NCI-H128 (cell line): ENCODE results near the gene ENPP6.
"Not testable (repeated sequence)": the region's sequence is repeated elsewhere in the genome, so short reads cannot be mapped to it uniquely, and the experiment has no call there.

ENCODE experiments used
- DNase-seq: peaks from one replicate; lab custom pipeline; 2025; ENCODE audit not compliant: unreplicated experiment; lab: John Stamatoyannopoulos, UW

The ENPP6 gene

GRCh38 chr4:184237612-184238011 lies 19.9 kb upstream of the ENPP6 start:
- DNase-seq = no peak

- DNase-seq = no peak
Observed at GRCh38 chr4:184235526-184235925, 17.9 kb upstream of the ENPP6 start.

- no peak for DNase-seq
Observed at GRCh38 chr4:184234155-184234554, 16.5 kb upstream of the ENPP6 start.

GRCh38 chr4:184232975-184233374 lies 15.3 kb upstream of the ENPP6 start:
- DNase-seq = no peak

GRCh38 chr4:184232202-184232601 lies 14.5 kb upstream of the ENPP6 start:
- no peak for DNase-seq

- no peak for DNase-seq
Observed at GRCh38 chr4:184231573-184231972, 13.9 kb upstream of the ENPP6 start.

- DNase-seq = no peak
Observed at GRCh38 chr4:184228056-184228705, 10.5 kb upstream of the ENPP6 start.

- DNase-seq = no peak
Observed at GRCh38 chr4:184216515-184216914, 1.2 kb downstream of the ENPP6 start.

GRCh38 chr4:184215709-184216328 lies 1.9 kb downstream of the ENPP6 start:
- DNase-seq = no peak

- no peak for DNase-seq
Observed at GRCh38 chr4:184214931-184215330, 2.7 kb downstream of the ENPP6 start.

- DNase-seq = not testable (repeated sequence)
Observed at GRCh38 chr4:184207734-184208607, 9.7 kb downstream of the ENPP6 start.

GRCh38 chr4:184205243-184205642 lies 12.4 kb downstream of the ENPP6 start:
- no peak for DNase-seq

- no peak for DNase-seq
Observed at GRCh38 chr4:184203300-184203699, 14.4 kb downstream of the ENPP6 start.

- DNase-seq = no peak
Observed at GRCh38 chr4:184201179-184201578, 16.5 kb downstream of the ENPP6 start.

- no peak for DNase-seq
Observed at GRCh38 chr4:184200296-184200695, 17.4 kb downstream of the ENPP6 start.

GRCh38 chr4:184199780-184200179 lies 17.9 kb downstream of the ENPP6 start:
- DNase-seq = no peak

- DNase-seq = no peak
Observed at GRCh38 chr4:184198190-184198589, 19.5 kb downstream of the ENPP6 start.

GRCh38 chr4:184197536-184198082 lies 20.1 kb downstream of the ENPP6 start:
- no peak for DNase-seq

GRCh38 chr4:184196730-184197385 lies 20.8 kb downstream of the ENPP6 start:
- DNase-seq = no peak

GRCh38 chr4:184193556-184194525 lies 23.8 kb downstream of the ENPP6 start:
- DNase-seq = no peak
